Heart left ventricle (tissue), 13 donors: ENCODE results near the gene NR3C2.

Experiments used
- CTCF ChIP-seq, 12 donors: fragments of 200-600 bp; sonication (generic) in 4 of 12; IDR thresholded peaks; one replicate each; pipeline versions ENCODE4 v1.5.0 to v1.8.0; 2018 to 2022; ENCODE audit warnings: antibody characterized with exemption in 12 of 12, mild to moderate bottlenecking in 5 of 12
- POLR2A ChIP-seq, 2 donors: fragments of 450-650 bp; IDR thresholded peaks; one replicate each; pipeline ENCODE4 v1.6.1; 2017; ENCODE audit warnings: antibody characterized with exemption in 2 of 2, mild to moderate bottlenecking in 2 of 2, moderate library complexity in 2 of 2
- donor health status: ischemic (EF 13 %, LVEDD 7.1; RV severe dilation, severe dysfunction).
- donor health status: DM: no; HTN: yes; CAD: no.
- donor health status: DM: no; HTN: no; CAD: no.
- donor health status: ischemic (EF 25% LVEDD 6.9; RV normal size, moderate dysfunction).
- donor health status: ischemic (EF 25% LVEDD 5.7; RV mildly dilated, moderate dysfunction).
- donor health status: ischemic (EF 35%, LVEDD 5.7; RV mildly dilated, moderate dysfunction).
- donor health status: nonischemic (EF 11% LVEDD 7.7; RV severe dilation, severe dysfunction).
- donor health status: DM: yes; HTN: yes; CAD: no.
- donor health status: PGD.
- donor health status: ischemic (EF 29% LVEDD 5.4; RV normal size, mild dysfunction).
- donor health status: nonischemic (EF 23%, LVEDD 6.1; RV moderate dilation, normal function).

GRCh38 chr4:148263127-148263526, 179.1 kb downstream of the NR3C2 start:
- TF ChIP-seq POLR2A (IDR thresholded peaks at IDR 0.05) (no peak), CTCF (IDR thresholded peaks at IDR 0.05) (no peak)
